ENCODE measurements around the gene MUC6. TPM values are rescaled to one million over a fixed set of nuclear protein-coding genes. Genes with fewer than 3 reads are reported as not detected.

MUC6 gene
- total RNA-seq, 2 donors from 2014 or later: 0.10 TPM; not detected in 1

DNA sequence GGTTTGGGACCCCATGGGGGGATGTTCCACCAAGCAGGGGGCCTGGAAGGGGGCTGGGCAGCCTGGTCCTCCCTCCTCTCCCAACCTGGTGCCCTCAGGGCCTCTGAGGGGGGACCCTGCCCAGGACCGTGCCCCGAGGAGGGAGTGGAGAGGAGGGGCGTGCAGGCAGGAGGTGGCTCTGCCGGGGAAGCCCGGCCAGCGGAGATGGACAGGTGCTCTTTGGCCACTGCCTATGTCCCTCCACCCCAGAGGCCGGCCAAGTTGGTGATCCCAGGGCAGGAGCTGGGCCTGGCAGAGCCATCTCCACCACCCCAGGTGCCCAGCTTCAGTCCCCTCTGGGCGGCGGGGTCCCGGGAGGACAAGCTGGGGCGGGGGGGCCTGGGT lies 40.5 kb upstream of the MUC6 start:
- H3K4me3 ChIP-seq: peak overlapping the region; percentile 19
- H3K4me1 ChIP-seq: peaks cover 18% of the 10 kb centered on the region
- intact Hi-C loops (cut with DNase I): no loop called here
- H3K36me3 ChIP-seq: no peaks in the 10 kb centered on the region
- H3K9ac ChIP-seq (ENCODE audit: low read depth in 2 of 2, low read length in 2 of 2): no peak overlapping the region
- no peaks in the 10 kb centered on the region for H3K27me3 ChIP-seq
- H3K9me3 ChIP-seq: no peaks in the 10 kb centered on the region
- DNase-seq: no peak
- no peak overlapping the region for H3K27ac ChIP-seq
- TF ChIP-seq, protein P1, sequence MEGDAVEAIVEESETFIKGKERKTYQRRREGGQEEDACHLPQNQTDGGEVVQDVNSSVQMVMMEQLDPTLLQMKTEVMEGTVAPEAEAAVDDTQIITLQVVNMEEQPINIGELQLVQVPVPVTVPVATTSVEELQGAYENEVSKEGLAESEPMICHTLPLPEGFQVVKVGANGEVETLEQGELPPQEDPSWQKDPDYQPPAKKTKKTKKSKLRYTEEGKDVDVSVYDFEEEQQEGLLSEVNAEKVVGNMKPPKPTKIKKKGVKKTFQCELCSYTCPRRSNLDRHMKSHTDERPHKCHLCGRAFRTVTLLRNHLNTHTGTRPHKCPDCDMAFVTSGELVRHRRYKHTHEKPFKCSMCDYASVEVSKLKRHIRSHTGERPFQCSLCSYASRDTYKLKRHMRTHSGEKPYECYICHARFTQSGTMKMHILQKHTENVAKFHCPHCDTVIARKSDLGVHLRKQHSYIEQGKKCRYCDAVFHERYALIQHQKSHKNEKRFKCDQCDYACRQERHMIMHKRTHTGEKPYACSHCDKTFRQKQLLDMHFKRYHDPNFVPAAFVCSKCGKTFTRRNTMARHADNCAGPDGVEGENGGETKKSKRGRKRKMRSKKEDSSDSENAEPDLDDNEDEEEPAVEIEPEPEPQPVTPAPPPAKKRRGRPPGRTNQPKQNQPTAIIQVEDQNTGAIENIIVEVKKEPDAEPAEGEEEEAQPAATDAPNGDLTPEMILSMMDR (IDR thresholded peaks at IDR 0.05): no peak

DNA sequence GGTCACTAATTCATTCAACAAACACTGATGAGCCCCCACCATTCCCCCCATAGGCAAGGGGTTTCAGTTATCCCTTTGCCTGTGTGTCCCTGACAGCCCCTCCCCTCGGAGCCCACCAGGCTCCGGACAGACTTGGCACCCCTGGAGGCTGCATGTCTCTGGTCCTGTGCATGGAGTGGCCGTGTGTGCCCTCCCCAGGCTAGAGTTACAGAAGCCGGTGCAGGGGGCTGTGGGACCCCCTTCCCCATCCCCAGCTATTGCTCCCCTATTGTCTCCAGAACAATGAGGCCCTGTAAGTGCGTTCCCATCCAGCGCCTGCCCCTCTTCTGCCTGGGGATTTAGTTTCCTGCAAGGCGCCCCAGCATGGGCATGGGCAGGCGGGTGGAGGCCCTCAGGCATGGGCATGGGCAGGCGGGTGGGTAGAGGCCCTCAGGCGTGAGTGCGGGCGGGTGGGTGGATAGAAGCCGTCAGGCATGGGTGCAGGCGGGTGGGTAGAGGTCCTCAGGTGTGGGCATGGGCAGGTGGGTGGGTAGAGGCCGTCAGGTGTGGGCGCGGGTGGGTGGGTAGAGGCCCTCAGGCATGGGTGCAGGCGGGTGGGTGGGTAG lies 39.6 kb upstream of the MUC6 start:
- Histone ChIP-seq H3K4me1 (peaks cover 18% of the 10 kb centered on the region), H3K9me3 (no peaks in the 10 kb centered on the region), H3K27ac (no peak overlapping the region), H3K36me3 (no peaks in the 10 kb centered on the region), H3K27me3 (no peaks in the 10 kb centered on the region), H3K4me3 (peak overlapping the region; percentile 25), H3K9ac (ENCODE audit: low read depth in 2 of 2, low read length in 2 of 2) (peak overlapping the region in 1 of 2 donors; percentile 66)
- intact Hi-C loops (cut with DNase I): no loop called here
- TF ChIP-seq, protein P1 (IDR thresholded peaks at IDR 0.05): no peak
- no peak for DNase-seq

DNA sequence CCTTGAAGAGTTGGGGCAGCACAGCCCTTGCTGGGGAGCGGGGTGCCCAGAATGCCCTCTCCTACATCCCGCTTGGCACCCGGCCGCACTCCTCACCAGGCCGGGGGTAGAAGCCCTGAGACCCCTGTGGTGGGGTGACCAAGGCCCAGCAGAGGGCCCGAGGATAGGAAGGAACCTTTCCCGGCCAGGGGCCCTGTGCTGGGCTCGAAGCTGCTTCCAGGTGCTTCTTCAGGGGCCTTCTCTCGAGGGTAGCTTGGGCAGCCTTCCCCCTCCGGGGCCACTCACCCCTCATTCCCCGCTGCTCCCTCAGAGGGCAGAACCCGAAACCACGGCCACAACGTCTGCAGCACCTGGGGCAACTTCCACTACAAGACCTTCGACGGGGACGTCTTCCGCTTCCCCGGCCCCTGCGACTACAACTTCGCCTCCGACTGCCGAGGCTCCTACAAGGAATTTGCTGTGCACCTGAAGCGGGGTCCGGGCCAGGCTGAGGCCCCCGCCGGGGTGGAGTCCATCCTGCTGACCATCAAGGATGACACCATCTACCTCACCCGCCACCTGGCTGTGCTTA lies 38.9 kb upstream of the MUC6 start:
- intact Hi-C loops (cut with DNase I): no loop called here
- no peak for DNase-seq
- Histone ChIP-seq H3K4me1 (peaks cover 18% of the 10 kb centered on the region), H3K27me3 (no peaks in the 10 kb centered on the region), H3K27ac (no peak overlapping the region), H3K9me3 (no peaks in the 10 kb centered on the region), H3K36me3 (no peaks in the 10 kb centered on the region), H3K9ac (ENCODE audit: low read depth in 2 of 2, low read length in 2 of 2) (peak overlapping the region in 1 of 2 donors; percentile 66), H3K4me3 (peak overlapping the region; percentile 25)
- TF ChIP-seq, protein P1 (IDR thresholded peaks at IDR 0.05): no peak

DNA sequence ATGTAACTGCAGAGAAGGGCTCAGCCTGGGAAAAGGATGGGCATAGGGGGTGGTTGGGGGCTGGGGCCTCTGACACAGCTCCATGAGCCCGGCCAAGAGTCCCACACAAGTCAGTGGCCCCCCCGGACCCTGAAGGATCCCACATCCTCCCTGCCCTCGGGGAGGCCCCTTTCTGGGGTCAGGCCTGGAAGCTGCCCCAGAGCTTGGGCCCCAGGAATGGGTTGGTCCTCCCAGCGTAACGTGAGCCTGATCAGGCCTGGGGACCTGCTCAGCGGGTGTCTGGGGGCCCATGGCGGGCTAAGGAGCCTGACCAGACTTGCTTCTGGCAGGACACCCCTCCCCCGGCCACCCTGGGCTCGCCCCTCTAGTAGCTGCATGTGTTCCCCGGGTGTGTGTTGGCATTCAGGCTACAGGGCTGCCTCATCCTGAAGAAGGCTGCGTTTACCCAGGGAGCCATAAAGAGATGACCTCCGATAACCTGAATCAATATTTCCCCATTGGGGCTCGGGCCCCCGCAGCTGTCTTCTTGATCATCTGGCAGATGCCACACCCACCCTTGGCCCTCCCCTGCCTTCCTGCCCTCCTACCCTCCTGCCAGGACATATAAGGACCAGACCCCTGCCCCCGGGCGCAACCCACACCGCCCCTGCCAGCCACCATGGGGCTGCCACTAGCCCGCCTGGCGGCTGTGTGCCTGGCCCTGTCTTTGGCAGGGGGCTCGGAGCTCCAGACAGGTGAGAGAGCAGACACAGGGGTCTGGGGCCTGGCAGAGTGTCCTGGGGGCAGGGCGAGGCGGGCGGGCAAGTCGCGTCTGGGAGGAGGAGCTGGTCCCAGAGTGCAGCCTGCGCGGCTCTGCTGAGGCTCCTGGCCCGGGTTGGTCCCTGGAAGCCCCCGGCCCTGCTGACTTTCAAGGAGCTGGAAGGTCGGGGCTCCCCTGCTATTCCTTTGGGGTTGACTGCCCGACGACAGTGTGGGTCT lies 38.0 kb upstream of the MUC6 start, which contains the start of gene MUC2:
Gene MUC2 (plus strand): TSS at position 631 of the 978 bp plus-strand sequence.
- no peaks in the 10 kb centered on the region for H3K36me3 ChIP-seq
- no peak within 1 kb of the TSS for H3K27ac ChIP-seq
- H3K9ac ChIP-seq (ENCODE audit: low read depth in 2 of 2, low read length in 2 of 2): peak within 1 kb of the TSS; percentile 3 to 66
- H3K27me3 ChIP-seq: no peaks in the 10 kb centered on the region
- H3K4me1 ChIP-seq: peaks cover 18% of the 10 kb centered on the region
- no peaks in the 10 kb centered on the region for H3K9me3 ChIP-seq
- intact Hi-C loops (cut with DNase I): no loop called here
- peak within 1 kb of the TSS; percentile 25 for H3K4me3 ChIP-seq
- DNase-seq: no peak
- TF ChIP-seq, protein P1 (IDR thresholded peaks at IDR 0.05): no peak

DNA sequence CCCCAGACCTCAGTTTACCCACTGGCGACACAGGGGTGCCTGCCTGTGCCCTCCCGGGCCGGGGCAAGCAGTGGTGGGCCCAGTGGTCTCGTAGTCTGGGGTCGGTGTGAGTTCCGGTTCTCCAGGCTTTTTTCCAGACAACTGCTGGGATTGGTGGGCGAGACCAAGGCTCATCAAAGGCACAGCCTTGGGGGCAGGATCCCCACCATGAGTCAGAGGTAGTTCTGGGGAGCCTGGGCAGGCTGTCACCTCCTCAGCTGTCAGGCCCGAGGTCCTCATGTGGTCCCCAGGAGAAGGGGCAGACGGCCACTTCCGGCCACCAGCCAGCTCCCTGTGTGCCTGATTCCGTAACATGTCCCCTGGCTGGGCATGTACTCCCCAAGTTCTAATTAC lies 37.3 kb upstream of the MUC6 start:
- Histone ChIP-seq H3K27me3 (no peaks in the 10 kb centered on the region), H3K4me3 (no peak overlapping the region), H3K4me1 (peaks cover 18% of the 10 kb centered on the region), H3K27ac (no peak overlapping the region), H3K36me3 (no peaks in the 10 kb centered on the region), H3K9me3 (no peaks in the 10 kb centered on the region), H3K9ac (ENCODE audit: low read depth in 2 of 2, low read length in 2 of 2) (peak overlapping the region; percentile 3 to 59)
- intact Hi-C loops (cut with DNase I): no loop called here
- TF ChIP-seq, protein P1 (IDR thresholded peaks at IDR 0.05): no peak
- DNase-seq: no peak

All from colonic mucosa (tissue), 4 donors.